Heart left ventricle (tissue), 16 donors: ENCODE data around the gene TSLP. TPM values are rescaled to one million over a fixed set of nuclear protein-coding genes. Genes with fewer than 3 reads are reported as not detected.

Experiments
- ATAC-seq, 4 donors: fragments of 200-7000 bp; cut with Tn5 transposase; one replicate each; pipeline ENCODE4 v1.9.1; 2020 to 2022; ENCODE audit warnings: moderate library complexity in 4 of 4, mild to moderate bottlenecking in 3 of 4, moderate number of reproducible peaks in 1 of 4
- DNase-seq, 5 donors: peaks; one replicate each; pipeline ENCODE4 v3.0.0-alpha.2; 2020
- H3K27ac ChIP-seq, 12 donors: fragments of 200-600 bp; sonication (generic) in 4 of 12; one replicate each; pipeline versions ENCODE4 v1.5.0 to v1.8.0; 2016 to 2022; ENCODE audit warnings: mild to moderate bottlenecking in 2 of 12
- H3K27me3 ChIP-seq, 9 donors: fragments of 200-600 bp; sonication (generic) in 2 of 9; one replicate each; pipeline versions ENCODE4 v1.5.1 to v1.8.0; 2016 to 2022; ENCODE audit warnings: mild to moderate bottlenecking in 3 of 9
- H3K36me3 ChIP-seq, 9 donors: fragments of 200-600 bp; sonication (generic) in 2 of 9; one replicate each; pipeline versions ENCODE4 v1.5.0 to v1.8.0; 2018 to 2022; ENCODE audit warnings: mild to moderate bottlenecking in 2 of 9
- H3K4me1 ChIP-seq, 12 donors: fragments of 200-600 bp; sonication (generic) in 4 of 12; one replicate each; pipeline versions ENCODE4 v1.5.0 to v1.8.0; 2016 to 2022; ENCODE audit warnings: mild to moderate bottlenecking in 3 of 12
- H3K4me3 ChIP-seq, 12 donors: fragments of 200-600 bp; sonication (generic) in 4 of 12; one replicate each; pipeline versions ENCODE4 v1.5.0 to v1.8.0; 2017 to 2022; ENCODE audit warnings: mild to moderate bottlenecking in 9 of 12, moderate library complexity in 4 of 12
- H3K9me3 ChIP-seq, 12 donors: fragments of 200-600 bp; sonication (generic) in 4 of 12; one replicate each; pipeline versions ENCODE4 v1.5.0 to v1.8.0; 2016 to 2022; ENCODE audit warnings: mild to moderate bottlenecking in 1 of 12
- CTCF ChIP-seq, 12 donors: fragments of 200-600 bp; sonication (generic) in 4 of 12; IDR thresholded peaks; one replicate each; pipeline versions ENCODE4 v1.5.0 to v1.8.0; 2018 to 2022; ENCODE audit warnings: antibody characterized with exemption in 12 of 12, mild to moderate bottlenecking in 5 of 12
- POLR2A ChIP-seq, 2 donors: fragments of 450-650 bp; IDR thresholded peaks; one replicate each; pipeline ENCODE4 v1.6.1; 2017; ENCODE audit warnings: antibody characterized with exemption in 2 of 2, mild to moderate bottlenecking in 2 of 2, moderate library complexity in 2 of 2
- WGBS, 4 donors: extraction: QIAGEN DNeasy Blood & Tissue Kit in 2 of 4; methylation state at CpG; one replicate each; pipeline versions ENCODE4 v1.1.5 to v1.1.7; 2013 to 2018; 5-methylcytosine and 5-hydroxymethylcytosine counted together
- intact Hi-C, 10 donors: fragments of 100-400 bp; cut with DNase I; formaldehyde crosslinking; loops; one replicate each; pipeline versions ENCODE4 v1.11.1 to v1.14.2; 2022
- polyA plus RNA-seq, 2 donors: library from polyadenylated mRNA; stranded (reverse); fragments of 200-250 nt; gene quantifications; one replicate each; pipeline ENCODE4 v1.2.3, GENCODE V29; 2013
- total RNA-seq, 9 donors: library from RNA; depleted of rRNA in 2 of 9; stranded (reverse); fragments of >200 nt in 2 of 9; fragmentation: NEBNext Ultra II Directional in 3 of 9; extraction: Animal tissue kit (Norgen Biotek cat#: 25700) in 3 of 9; gene quantifications; one replicate each; pipeline versions ENCODE4 v1.1.0 to v1.2.4, GENCODE V29; 2016 to 2023
- donor health status: ischemic (EF 13 %, LVEDD 7.1; RV severe dilation, severe dysfunction).
- donor health status: healthy with polysubstance abuse.
- donor health status: DM: no; HTN: yes; CAD: no.
- donor health status: DM: no; HTN: no; CAD: no.
- donor health status: ischemic (EF 25% LVEDD 6.9; RV normal size, moderate dysfunction).
- donor health status: ischemic (EF 25% LVEDD 5.7; RV mildly dilated, moderate dysfunction).
- donor health status: healthy.
- donor health status: DM: yes; HTN: yes; CAD: no.
- donor health status: ischemic (EF 35%, LVEDD 5.7; RV mildly dilated, moderate dysfunction).
- donor health status: nonischemic (EF 11% LVEDD 7.7; RV severe dilation, severe dysfunction).
- donor health status: DM: yes; HTN: yes; CAD: no.
- donor health status: PGD.
- donor health status: ischemic (EF 29% LVEDD 5.4; RV normal size, mild dysfunction).
- donor health status: nonischemic (EF 23%, LVEDD 6.1; RV moderate dilation, normal function).

Gene TSLP
- total and polyA plus RNA-seq, 11 donors, result 1.3 to 8.7 (median 4.1) TPM

GRCh38 chr5:111122398-111122797 is 50.9 kb downstream of the TSLP start:
- ATAC-seq, result no peak
- no peak for TF ChIP-seq POLR2A (IDR thresholded peaks at IDR 0.05)
- TF ChIP-seq CTCF (IDR thresholded peaks at IDR 0.05), result no peak
- intact Hi-C loops, result no loop called here
- Histone ChIP-seq H3K36me3 (peaks cover 0 to 100% (median 95%) of the 10 kb centered on the region in 9 donors), H3K27me3 (no peaks in the 10 kb centered on the region), H3K4me1 (no peaks in the 10 kb centered on the region), H3K27ac (no peak overlapping the region), H3K4me3 (no peak overlapping the region), H3K9me3 (no peaks in the 10 kb centered on the region)
- 47 to 77% (median 60%) methylated on average over 2 of the region's 2 CpGs for WGBS, 4 donors
- DNase-seq, result no peak

DNA sequence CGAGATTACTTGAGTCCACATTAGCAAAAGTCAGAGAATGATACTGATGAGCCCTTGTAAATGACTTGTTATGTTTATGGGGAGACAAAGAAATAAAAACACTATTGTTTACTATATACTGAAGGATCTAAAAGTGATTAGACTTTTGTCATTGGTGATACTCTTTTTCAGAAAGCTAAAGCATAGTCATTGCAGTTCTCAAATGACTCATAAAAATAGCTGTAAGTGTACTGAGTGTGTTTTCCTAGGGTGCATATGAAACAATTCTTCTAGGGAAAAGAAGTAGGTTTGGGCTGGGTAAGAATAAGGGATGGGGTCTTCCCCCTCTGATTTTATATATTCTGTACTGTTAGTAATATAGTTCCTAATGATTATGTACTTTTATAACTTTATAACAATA is 53.3 kb downstream of the TSLP start:
- intact Hi-C loops, result no loop called here

GRCh38 chr5:111126896-111127295 is 55.4 kb downstream of the TSLP start:
- Histone ChIP-seq H3K36me3 (peaks cover 0 to 73% (median 58%) of the 10 kb centered on the region in 9 donors), H3K4me3 (no peak overlapping the region), H3K4me1 (peaks cover 0 to 10% (median 0%) of the 10 kb centered on the region in 12 donors), H3K27ac (no peak overlapping the region), H3K9me3 (no peaks in the 10 kb centered on the region), H3K27me3 (no peaks in the 10 kb centered on the region)
- TF ChIP-seq POLR2A (IDR thresholded peaks at IDR 0.05) (no peak), CTCF (IDR thresholded peaks at IDR 0.05) (no peak)
- WGBS, 4 donors, result 92 to 95% (median 93%) methylated on average over 3 of the region's 3 CpGs
- intact Hi-C loops, result no loop called here
- DNase-seq (no peak), ATAC-seq (no peak)

More for the DNA sequence above, 53.3 kb downstream of the TSLP start:
- no peaks in the 10 kb centered on the region for H3K27me3 ChIP-seq
- H3K4me1 ChIP-seq, result no peaks in the 10 kb centered on the region
- DNase-seq (no peak), ATAC-seq (no peak)
- no peak overlapping the region for H3K4me3 ChIP-seq
- 87 to 97% (median 92%) methylated on average over 1 of the region's 1 CpG for WGBS, 4 donors
- TF ChIP-seq POLR2A (IDR thresholded peaks at IDR 0.05), result no peak
- no peak for TF ChIP-seq CTCF (IDR thresholded peaks at IDR 0.05)
- H3K27ac ChIP-seq, result no peak overlapping the region
- no peaks in the 10 kb centered on the region for H3K9me3 ChIP-seq
- H3K36me3 ChIP-seq, result peaks cover 0 to 94% (median 79%) of the 10 kb centered on the region in 9 donors

Other genes with a start within 250 kb of the TSLP start
- gene WDR36, start 20.6 kb downstream of the TSLP start, total RNA-seq, result 10 to 100 TPM; 10.3 to 18.0 (median 13.1) TPM
- 1 to 10 TPM; 4.3 to 5.1 TPM for gene WDR36, start 20.6 kb downstream of the TSLP start, polyA plus RNA-seq
- 1 to 10 TPM in 1 of 9 donors, under 1 TPM in 5, not detected in 3; 0.02 to 3.7 (median 0.55) TPM for gene CAMK4, start 152.7 kb downstream of the TSLP start, total RNA-seq
- gene CAMK4, start 152.7 kb downstream of the TSLP start, polyA plus RNA-seq, result under 1 TPM; 0.06 to 0.23 TPM